Thoracic aorta (tissue), 2 donors: ENCODE measurements around the gene PCNT. TPM values are rescaled to one million over a fixed set of nuclear protein-coding genes. Genes with fewer than 3 reads are reported as not detected.

ENCODE experiments used
- ATAC-seq: fragments of 150-250 bp; one replicate; pipeline ENCODE4 v1.8.0; 2017; ENCODE audit warnings: low read depth; ENCODE audit not compliant: insufficient number of reproducible peaks, low FRiP score
- DNase-seq: peaks from one replicate; pipeline ENCODE4 v3.0.0-alpha.2; 2020; ENCODE audit warnings: low spot score
- H3K27ac ChIP-seq, 2 donors: fragments of 200-600 bp; sonication (generic); 1 replicate in 1 of 2; 2 replicates in 1 of 2; pipeline ENCODE4 v1.5.1; 2016; ENCODE audit warnings: mild to moderate bottlenecking in 2 of 2, moderate library complexity in 2 of 2
- H3K27me3 ChIP-seq: fragments of 200-600 bp; sonication (generic); replicated peaks from 2 replicates; pipeline ENCODE4 v1.6.0; 2016; ENCODE audit warnings: mild to moderate bottlenecking; ENCODE audit not compliant: insufficient read depth
- H3K36me3 ChIP-seq: fragments of 200-600 bp; sonication (generic); one replicate; pipeline ENCODE4 v1.5.1; 2016
- H3K4me1 ChIP-seq, 2 donors: fragments of 200-600 bp; sonication (generic); 1 replicate in 1 of 2; 2 replicates in 1 of 2; pipeline versions ENCODE4 v1.5.1 to v1.6.0; 2016; ENCODE audit warnings: low read depth in 2 of 2, mild to moderate bottlenecking in 1 of 2; ENCODE audit not compliant: control insufficient read depth in 1 of 2
- H3K4me3 ChIP-seq: fragments of 200-600 bp; sonication (generic); 2 replicates; pipeline ENCODE4 v1.5.1; 2016; ENCODE audit warnings: mild to moderate bottlenecking
- H3K9me3 ChIP-seq: fragments of 200-600 bp; sonication (generic); 2 replicates; pipeline ENCODE4 v1.5.1; 2016
- total RNA-seq, 2 donors: library from RNA; depleted of rRNA; stranded (reverse); fragments of >200 nt; gene quantifications; one replicate each; pipeline versions ENCODE4 v1.1.0 to v1.2.3, GENCODE V29; 2016
- TF ChIP-seq, protein P1 (sequence below): fragments of 200-600 bp; sonication (generic); IDR thresholded peaks from one replicate; pipeline ENCODE4 v1.5.1; 2019; ENCODE audit warnings: antibody characterized with exemption

PCNT gene, protein sequence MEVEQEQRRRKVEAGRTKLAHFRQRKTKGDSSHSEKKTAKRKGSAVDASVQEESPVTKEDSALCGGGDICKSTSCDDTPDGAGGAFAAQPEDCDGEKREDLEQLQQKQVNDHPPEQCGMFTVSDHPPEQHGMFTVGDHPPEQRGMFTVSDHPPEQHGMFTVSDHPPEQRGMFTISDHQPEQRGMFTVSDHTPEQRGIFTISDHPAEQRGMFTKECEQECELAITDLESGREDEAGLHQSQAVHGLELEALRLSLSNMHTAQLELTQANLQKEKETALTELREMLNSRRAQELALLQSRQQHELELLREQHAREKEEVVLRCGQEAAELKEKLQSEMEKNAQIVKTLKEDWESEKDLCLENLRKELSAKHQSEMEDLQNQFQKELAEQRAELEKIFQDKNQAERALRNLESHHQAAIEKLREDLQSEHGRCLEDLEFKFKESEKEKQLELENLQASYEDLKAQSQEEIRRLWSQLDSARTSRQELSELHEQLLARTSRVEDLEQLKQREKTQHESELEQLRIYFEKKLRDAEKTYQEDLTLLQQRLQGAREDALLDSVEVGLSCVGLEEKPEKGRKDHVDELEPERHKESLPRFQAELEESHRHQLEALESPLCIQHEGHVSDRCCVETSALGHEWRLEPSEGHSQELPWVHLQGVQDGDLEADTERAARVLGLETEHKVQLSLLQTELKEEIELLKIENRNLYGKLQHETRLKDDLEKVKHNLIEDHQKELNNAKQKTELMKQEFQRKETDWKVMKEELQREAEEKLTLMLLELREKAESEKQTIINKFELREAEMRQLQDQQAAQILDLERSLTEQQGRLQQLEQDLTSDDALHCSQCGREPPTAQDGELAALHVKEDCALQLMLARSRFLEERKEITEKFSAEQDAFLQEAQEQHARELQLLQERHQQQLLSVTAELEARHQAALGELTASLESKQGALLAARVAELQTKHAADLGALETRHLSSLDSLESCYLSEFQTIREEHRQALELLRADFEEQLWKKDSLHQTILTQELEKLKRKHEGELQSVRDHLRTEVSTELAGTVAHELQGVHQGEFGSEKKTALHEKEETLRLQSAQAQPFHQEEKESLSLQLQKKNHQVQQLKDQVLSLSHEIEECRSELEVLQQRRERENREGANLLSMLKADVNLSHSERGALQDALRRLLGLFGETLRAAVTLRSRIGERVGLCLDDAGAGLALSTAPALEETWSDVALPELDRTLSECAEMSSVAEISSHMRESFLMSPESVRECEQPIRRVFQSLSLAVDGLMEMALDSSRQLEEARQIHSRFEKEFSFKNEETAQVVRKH (N-terminal part only)
- 10 to 100 TPM; 46.8 to 51.4 TPM for total RNA-seq

DNA sequence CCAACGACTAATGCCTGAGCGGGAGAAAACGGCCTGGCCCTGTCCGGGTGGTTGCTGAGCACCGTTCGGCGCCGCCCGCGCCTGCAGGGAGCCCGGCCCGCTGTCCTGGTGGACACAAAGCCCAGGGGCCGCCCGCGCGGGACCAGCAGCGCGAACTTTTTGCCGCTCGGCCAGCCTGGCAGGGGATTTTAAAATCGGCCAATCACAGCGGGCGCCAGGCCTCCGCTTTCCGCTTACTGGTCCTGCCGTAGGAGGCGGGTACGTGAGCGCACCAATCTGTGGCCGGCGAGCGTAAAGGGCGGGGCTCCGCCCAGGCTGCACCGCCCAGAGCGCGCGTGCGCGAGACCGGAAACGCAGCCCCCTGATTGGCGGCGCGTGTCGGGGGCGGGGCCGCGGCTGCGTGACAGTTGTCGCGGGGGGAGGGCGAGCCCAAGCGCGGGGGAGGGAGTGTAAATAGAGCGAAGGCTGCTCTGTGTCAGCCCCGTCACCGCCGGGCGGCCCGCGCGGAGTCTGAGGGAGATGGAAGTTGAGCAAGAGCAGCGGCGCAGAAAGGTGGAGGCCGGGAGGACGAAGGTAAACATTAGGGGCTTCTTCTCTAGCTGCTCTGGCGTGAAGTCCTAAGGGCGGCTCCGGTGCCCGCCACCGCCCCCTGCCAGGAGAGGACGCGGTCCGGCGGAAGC is at the start of gene PCNT, which contains the start of gene C21orf58:
Gene PCNT (plus strand): TSS at position 447 of the 680 bp plus-strand sequence. CDS start 73 bp downstream, at position 520.
Gene C21orf58 (minus strand): TSS at position 161 of the 680 bp plus-strand sequence. CDS start 1,132 bp downstream, outside the sequence.
- ATAC-seq (peak; percentile 88), DNase-seq (peak; percentile 88)
- no peaks in the 10 kb centered on the region for H3K9me3 ChIP-seq
- H3K27ac ChIP-seq = peak within 1 kb of the TSS; percentile 91 to 95
- no peaks in the 10 kb centered on the region for H3K27me3 ChIP-seq
- peak within 1 kb of the TSS; percentile 87 for H3K4me3 ChIP-seq
- TF ChIP-seq, protein P1, sequence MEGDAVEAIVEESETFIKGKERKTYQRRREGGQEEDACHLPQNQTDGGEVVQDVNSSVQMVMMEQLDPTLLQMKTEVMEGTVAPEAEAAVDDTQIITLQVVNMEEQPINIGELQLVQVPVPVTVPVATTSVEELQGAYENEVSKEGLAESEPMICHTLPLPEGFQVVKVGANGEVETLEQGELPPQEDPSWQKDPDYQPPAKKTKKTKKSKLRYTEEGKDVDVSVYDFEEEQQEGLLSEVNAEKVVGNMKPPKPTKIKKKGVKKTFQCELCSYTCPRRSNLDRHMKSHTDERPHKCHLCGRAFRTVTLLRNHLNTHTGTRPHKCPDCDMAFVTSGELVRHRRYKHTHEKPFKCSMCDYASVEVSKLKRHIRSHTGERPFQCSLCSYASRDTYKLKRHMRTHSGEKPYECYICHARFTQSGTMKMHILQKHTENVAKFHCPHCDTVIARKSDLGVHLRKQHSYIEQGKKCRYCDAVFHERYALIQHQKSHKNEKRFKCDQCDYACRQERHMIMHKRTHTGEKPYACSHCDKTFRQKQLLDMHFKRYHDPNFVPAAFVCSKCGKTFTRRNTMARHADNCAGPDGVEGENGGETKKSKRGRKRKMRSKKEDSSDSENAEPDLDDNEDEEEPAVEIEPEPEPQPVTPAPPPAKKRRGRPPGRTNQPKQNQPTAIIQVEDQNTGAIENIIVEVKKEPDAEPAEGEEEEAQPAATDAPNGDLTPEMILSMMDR = no peak
- H3K36me3 ChIP-seq = peaks cover 6% of the 10 kb centered on the region
- H3K4me1 ChIP-seq = peaks cover 13 to 29% of the 10 kb centered on the region in 2 donors

DNA sequence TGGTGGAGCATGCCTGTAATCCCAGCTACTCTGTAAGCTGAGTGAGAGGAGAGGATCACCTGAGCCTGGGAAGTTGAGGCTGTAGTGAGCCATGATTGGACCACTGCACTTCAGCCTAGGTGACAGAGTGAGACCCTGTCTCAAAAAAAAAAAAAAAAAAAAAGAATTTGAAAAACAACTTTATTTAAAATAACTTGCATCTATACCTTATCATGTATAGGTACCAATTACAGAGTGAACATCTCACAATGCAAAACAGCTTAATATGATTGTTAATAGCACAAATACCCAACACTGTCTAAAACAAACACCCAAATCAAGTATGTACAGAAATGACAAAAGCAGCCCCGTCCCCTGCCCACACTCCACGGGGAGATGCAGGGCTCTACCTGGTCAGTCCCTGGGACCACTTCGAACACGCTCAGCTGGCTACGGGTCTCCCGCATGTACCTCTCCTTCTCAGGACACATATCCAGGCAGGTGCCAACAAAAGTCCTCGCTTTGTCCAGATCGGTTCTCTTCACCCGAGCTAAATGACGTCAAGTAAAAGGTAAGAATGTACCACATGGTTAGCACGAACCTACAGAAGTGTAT is 49.1 kb upstream of the PCNT start:
- Histone ChIP-seq H3K27ac (no peak overlapping the region), H3K9me3 (no peaks in the 10 kb centered on the region), H3K4me3 (no peak overlapping the region), H3K36me3 (peaks cover 84% of the 10 kb centered on the region), H3K27me3 (no peaks in the 10 kb centered on the region), H3K4me1 (no peaks in the 10 kb centered on the region)
- DNase-seq = no peak
- no peak for ATAC-seq
- TF ChIP-seq, protein P1 = no peak

DNA sequence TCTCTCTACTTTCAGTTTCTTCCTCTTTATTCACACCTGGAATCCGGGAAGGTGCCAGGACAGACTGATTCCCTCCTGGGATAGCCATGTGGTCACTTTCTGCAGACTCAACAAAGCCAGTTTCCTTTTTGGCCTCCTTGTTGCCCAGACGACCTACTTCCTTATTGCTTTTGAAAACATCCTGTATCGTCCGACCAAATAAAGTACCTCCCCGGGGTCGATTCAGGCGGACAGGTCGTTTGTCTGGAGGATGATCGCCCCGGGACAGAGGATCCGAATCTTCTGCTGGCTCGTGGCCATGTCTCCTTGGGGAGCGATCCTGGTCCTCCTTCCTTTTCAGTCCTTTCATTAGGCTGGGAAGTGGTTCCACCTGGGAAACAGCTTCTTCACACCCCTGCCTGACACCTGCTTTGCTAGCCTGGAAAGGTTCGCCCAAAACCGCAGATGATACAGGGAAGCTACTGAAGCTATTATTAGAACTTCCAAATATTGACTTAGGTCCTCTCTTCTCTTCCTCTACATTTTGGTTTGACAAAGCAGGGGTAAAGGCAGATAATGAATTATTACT is 39.8 kb upstream of the PCNT start:
- peaks cover 46% of the 10 kb centered on the region in 2 donors for H3K4me1 ChIP-seq
- TF ChIP-seq, protein P1 = no peak
- no peaks in the 10 kb centered on the region for H3K9me3 ChIP-seq
- ATAC-seq (no peak), DNase-seq (no peak)
- H3K27ac ChIP-seq = no peak overlapping the region
- H3K27me3 ChIP-seq = no peaks in the 10 kb centered on the region
- peak overlapping the region; percentile 93 for H3K4me3 ChIP-seq
- H3K36me3 ChIP-seq = peaks cover 16% of the 10 kb centered on the region

DNA sequence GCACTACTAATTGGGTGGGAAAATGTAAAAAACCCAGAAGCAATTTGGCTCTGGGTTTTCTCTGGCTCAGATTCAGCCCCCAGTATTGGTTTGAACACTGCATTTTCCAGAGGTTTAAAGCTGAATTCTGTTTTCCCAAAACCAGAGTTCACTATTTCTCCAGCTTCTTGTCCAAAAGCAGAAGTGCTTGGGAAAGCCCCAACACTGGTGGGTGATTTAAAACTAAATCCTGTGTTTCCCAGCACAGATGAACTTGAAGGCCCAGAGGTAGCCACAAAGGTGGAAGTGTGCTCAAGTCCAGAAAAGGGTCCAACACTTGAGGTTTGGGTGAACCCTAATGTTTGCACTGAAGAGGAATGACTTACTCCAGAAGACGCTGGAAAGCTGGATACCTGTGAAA is 39.2 kb upstream of the PCNT start:
- Histone ChIP-seq H3K27me3 (no peaks in the 10 kb centered on the region), H3K27ac (no peak overlapping the region), H3K4me3 (peak overlapping the region; percentile 93), H3K36me3 (peaks cover 10% of the 10 kb centered on the region), H3K9me3 (no peaks in the 10 kb centered on the region), H3K4me1 (peaks cover 46% of the 10 kb centered on the region in 2 donors)
- no peak for ATAC-seq
- no peak for DNase-seq
- TF ChIP-seq, protein P1 = no peak
